B cell (primary cell): ENCODE data around the gene FOXI2. TPM values are rescaled to one million over a fixed set of nuclear protein-coding genes. Genes with fewer than 3 reads are reported as not detected.

ENCODE experiments used
- ATAC-seq: fragments of 200-7000 bp; cut with Tn5 transposase; one replicate; pipeline ENCODE4 v1.10.0; 2021; ENCODE audit warnings: low read depth, mild to moderate bottlenecking, moderate number of reproducible peaks, moderate library complexity
- CTCF ChIA-PET: fragments of 350-600 bp; sonication (Branson Sonifier 250); formaldehyde crosslinking; loops from one replicate; lab custom pipeline; 2021; ENCODE audit warnings: antibody characterized with exemption, inconsistent platforms; lab: Charles Lee
- POLR2A ChIA-PET: fragments of 350-600 bp; sonication (Branson Sonifier 250); formaldehyde crosslinking; loops from one replicate; lab custom pipeline; 2021; ENCODE audit warnings: antibody characterized with exemption; lab: Charles Lee
- DNase-seq: peaks from one replicate; pipeline ENCODE4 v3.0.0; 2013
- H2AFZ ChIP-seq: 2 replicates; pipeline ENCODE4 v1.6.1; 2012; ENCODE audit warnings: mild to moderate bottlenecking, low read depth, low read length; ENCODE audit not compliant: insufficient read depth, poor library complexity, severe bottlenecking
- H3K27ac ChIP-seq, 2 donors: 1 replicate in 1 of 2; 2 replicates in 1 of 2; pipeline ENCODE4 v1.5.1; 2012 to 2013; ENCODE audit warnings: low read length in 2 of 2, mild to moderate bottlenecking in 2 of 2, moderate library complexity in 1 of 2
- H3K27me3 ChIP-seq, 4 experiments: fragments of 200-600 bp in 1 of 4; sonication (generic) in 1 of 4; replicated peaks in 1 of 4; 1 replicate in 2 of 4; 2 replicates in 2 of 4; pipeline versions ENCODE4 v1.6.1 to v1.7.0; 2013 to 2016; ENCODE audit warnings: low read length in 3 of 4, mild to moderate bottlenecking in 2 of 4, mixed read lengths in 1 of 4, moderate library complexity in 1 of 4; ENCODE audit not compliant: insufficient read depth in 4 of 4, control insufficient read depth in 3 of 4; ENCODE audit errors: control extremely low read depth in 1 of 4
- H3K36me3 ChIP-seq, 2 experiments: replicated peaks in 1 of 2; 1 replicate in 1 of 2; 2 replicates in 1 of 2; pipeline versions ENCODE4 v1.6.1 to v1.7.1; 2013; ENCODE audit warnings: low read length in 1 of 2; ENCODE audit not compliant: insufficient read depth in 2 of 2, control insufficient read depth in 1 of 2; ENCODE audit errors: control extremely low read depth in 1 of 2, extremely low read depth in 1 of 2
- H3K4me1 ChIP-seq, 2 donors: fragments of 200-600 bp in 1 of 2; sonication (generic) in 1 of 2; 1 replicate in 1 of 2; 2 replicates in 1 of 2; pipeline versions ENCODE4 v1.5.1 to v1.6.1; 2013 to 2017; ENCODE audit warnings: low read length in 2 of 2; ENCODE audit not compliant: control insufficient read depth in 2 of 2, insufficient read depth in 2 of 2
- H3K4me2 ChIP-seq: replicated peaks from 2 replicates; pipeline ENCODE3; 2012; ENCODE audit warnings: mild to moderate bottlenecking, low read depth, low read length; ENCODE audit not compliant: poor library complexity, severe bottlenecking
- H3K4me3 ChIP-seq, 5 experiments: fragments of 200-600 bp in 1 of 5; sonication (generic) in 1 of 5; 1 replicate in 3 of 5; 2 replicates in 2 of 5; pipeline versions ENCODE4 v1.5.1 to v1.7.0; 2011 to 2016; ENCODE audit warnings: low read length in 4 of 5, mild to moderate bottlenecking in 4 of 5, low read depth in 2 of 5, control low read depth in 1 of 5, moderate library complexity in 1 of 5; ENCODE audit not compliant: insufficient read depth in 1 of 5; ENCODE audit errors: control extremely low read depth in 1 of 5, extremely low read depth in 1 of 5
- H3K79me2 ChIP-seq: fragments of 200-600 bp; sonication (generic); one replicate; pipeline ENCODE4 v1.6.0; 2016; ENCODE audit warnings: low read length; ENCODE audit not compliant: control insufficient read depth, insufficient read depth
- H3K9ac ChIP-seq: fragments of 200-600 bp; sonication (generic); 2 replicates; pipeline ENCODE4 v1.6.1; 2017; ENCODE audit warnings: mild to moderate bottlenecking, low read length, moderate library complexity
- H3K9me3 ChIP-seq, 3 donors: one replicate each; pipeline versions ENCODE4 v1.6.1 to v1.7.1; 2013; ENCODE audit warnings: low read length in 2 of 3; ENCODE audit not compliant: control insufficient read depth in 2 of 3, insufficient read depth in 1 of 3; ENCODE audit errors: control extremely low read depth in 1 of 3
- H4K20me1 ChIP-seq: 2 replicates; pipeline ENCODE4 v1.6.0; 2012; ENCODE audit warnings: mild to moderate bottlenecking, low read length; ENCODE audit not compliant: insufficient read depth, control insufficient read depth, poor library complexity, severe bottlenecking
- H3K27ac Mint-ChIP-seq: one replicate; pipeline ENCODE4 v1.8.0; 2021; ENCODE audit warnings: mixed read lengths
- H3K27me3 Mint-ChIP-seq: one replicate; pipeline ENCODE4 v1.8.0; 2021; ENCODE audit warnings: mixed read lengths
- H3K4me1 Mint-ChIP-seq: one replicate; pipeline ENCODE4 v1.8.0; 2021; ENCODE audit warnings: mixed read lengths
- H3K4me3 Mint-ChIP-seq: one replicate; pipeline ENCODE4 v1.8.0; 2021; ENCODE audit warnings: mixed read lengths
- H3K9me3 Mint-ChIP-seq: one replicate; pipeline ENCODE4 v1.8.0; 2022; ENCODE audit warnings: mixed read lengths; ENCODE audit not compliant: insufficient read depth
- EZH2 ChIP-seq: IDR thresholded peaks from 2 replicates; pipeline ENCODE4 v1.6.1; 2012; ENCODE audit warnings: borderline replicate concordance, low read depth, mild to moderate bottlenecking, moderate library complexity, low read length; ENCODE audit not compliant: insufficient read depth, poor library complexity, severe bottlenecking
- WGBS: methylation state at CpG from one replicate; pipeline ENCODE4 v1.1.5; 2013; ENCODE audit warnings: missing lambda C conversion rate; ENCODE audit not compliant: insufficient coverage; 5-methylcytosine and 5-hydroxymethylcytosine counted together
- intact Hi-C: fragments of 100-400 bp; cut with micrococcal nuclease; formaldehyde crosslinking; loops from one replicate; pipeline ENCODE4 v1.10.0; 2022
- polyA plus RNA-seq: library from polyadenylated mRNA; depleted of rRNA; stranded (reverse); fragments of >200 nt; gene quantifications from 2 replicates; pipeline ENCODE4 v1.2.3, GENCODE V29; 2012
- total RNA-seq, 2 donors: library from RNA; stranded (reverse); fragments of 120-200 nt in 1 of 2; gene quantifications; 1 replicate in 1 of 2; 2 replicates in 1 of 2; pipeline versions ENCODE4 v1.2.3 to v1.2.4, GENCODE V29; 2013 to 2022
- TF ChIP-seq, protein P1 (sequence below): fragments of 200-600 bp; IDR thresholded peaks from one replicate; pipeline ENCODE4 v1.8.0; 2022; ENCODE audit warnings: antibody characterized with exemption, mild to moderate bottlenecking

Gene FOXI2
- total and polyA plus RNA-seq, 2 donors (not counting 1 experiment from before 2014, with no cell fraction given): not detected

DNA sequence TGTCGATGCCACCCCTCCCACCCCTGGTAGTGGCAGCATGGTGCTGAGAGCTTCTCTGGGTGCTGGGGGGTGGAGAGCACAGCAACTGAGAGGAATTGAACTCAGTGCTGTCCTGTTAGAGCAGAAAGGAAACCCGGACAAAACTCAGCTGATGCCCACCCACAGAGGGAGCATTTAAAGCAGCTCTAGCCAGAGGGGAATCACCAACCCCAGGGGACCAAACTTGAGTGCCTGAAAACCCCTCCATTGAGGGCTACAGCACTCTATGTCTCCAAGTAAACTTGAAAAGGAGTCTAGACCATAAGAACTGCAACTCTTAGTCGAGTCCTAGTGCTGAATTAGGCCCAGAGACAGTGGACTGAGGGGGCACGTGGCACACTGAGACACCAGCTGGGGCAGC is 16.8 kb upstream of the FOXI2 start:
- no peak for TF ChIP-seq EZH2
- TF ChIP-seq, protein P1, sequence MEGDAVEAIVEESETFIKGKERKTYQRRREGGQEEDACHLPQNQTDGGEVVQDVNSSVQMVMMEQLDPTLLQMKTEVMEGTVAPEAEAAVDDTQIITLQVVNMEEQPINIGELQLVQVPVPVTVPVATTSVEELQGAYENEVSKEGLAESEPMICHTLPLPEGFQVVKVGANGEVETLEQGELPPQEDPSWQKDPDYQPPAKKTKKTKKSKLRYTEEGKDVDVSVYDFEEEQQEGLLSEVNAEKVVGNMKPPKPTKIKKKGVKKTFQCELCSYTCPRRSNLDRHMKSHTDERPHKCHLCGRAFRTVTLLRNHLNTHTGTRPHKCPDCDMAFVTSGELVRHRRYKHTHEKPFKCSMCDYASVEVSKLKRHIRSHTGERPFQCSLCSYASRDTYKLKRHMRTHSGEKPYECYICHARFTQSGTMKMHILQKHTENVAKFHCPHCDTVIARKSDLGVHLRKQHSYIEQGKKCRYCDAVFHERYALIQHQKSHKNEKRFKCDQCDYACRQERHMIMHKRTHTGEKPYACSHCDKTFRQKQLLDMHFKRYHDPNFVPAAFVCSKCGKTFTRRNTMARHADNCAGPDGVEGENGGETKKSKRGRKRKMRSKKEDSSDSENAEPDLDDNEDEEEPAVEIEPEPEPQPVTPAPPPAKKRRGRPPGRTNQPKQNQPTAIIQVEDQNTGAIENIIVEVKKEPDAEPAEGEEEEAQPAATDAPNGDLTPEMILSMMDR: no peak
- no peaks in the 10 kb centered on the region for H3K4me1 ChIP-seq
- H3K27ac ChIP-seq: no peak overlapping the region
- peaks cover 0 to 1% (median 0%) of the 10 kb centered on the region in 3 donors for H3K9me3 ChIP-seq
- no peak overlapping the region for H3K4me2 ChIP-seq
- DNase-seq (no peak), ATAC-seq (no peak)
- ChIA-PET POLR2A (no interaction called here), CTCF (no interaction called here)
- Mint-ChIP-seq H3K4me3 (no peak overlapping the region), H3K27ac (no peak overlapping the region), H3K4me1 (no peaks in the 10 kb centered on the region), H3K27me3 (peaks cover 26% of the 10 kb centered on the region), H3K9me3 (peaks cover 2% of the 10 kb centered on the region)
- no peak overlapping the region for H2AFZ ChIP-seq
- no peaks in the 10 kb centered on the region for H4K20me1 ChIP-seq
- no peaks in the 10 kb centered on the region for H3K27me3 ChIP-seq
- no peak overlapping the region for H3K4me3 ChIP-seq
- no peak overlapping the region for H3K9ac ChIP-seq
- intact Hi-C loops: no loop called here
- 71% methylated on average over 2 of the region's 4 CpGs for WGBS
- H3K36me3 ChIP-seq: no peaks in the 10 kb centered on the region
- H3K79me2 ChIP-seq: no peaks in the 10 kb centered on the region

DNA sequence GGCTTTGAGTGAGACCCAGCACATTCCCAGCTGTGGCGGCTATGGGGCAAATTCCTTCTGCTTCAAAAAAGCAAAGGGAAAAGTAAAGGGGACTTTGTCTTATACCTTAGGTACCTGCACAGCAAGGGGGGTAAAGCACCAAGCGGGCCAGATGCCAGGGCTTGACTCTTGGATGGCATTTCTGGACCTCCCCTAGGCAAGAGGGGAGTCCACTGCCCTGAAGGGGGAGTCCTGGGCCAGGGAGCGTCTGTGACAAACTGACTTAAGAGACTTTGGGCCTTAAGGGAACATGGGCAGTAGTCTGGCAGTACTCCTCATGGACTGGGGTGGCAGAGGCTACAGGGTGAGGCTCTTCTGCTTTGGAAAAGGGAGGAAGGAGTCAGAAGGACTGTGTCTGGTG is 16.1 kb upstream of the FOXI2 start:
- Histone ChIP-seq H3K9me3 (peaks cover 0 to 1% (median 0%) of the 10 kb centered on the region in 3 donors), H4K20me1 (no peaks in the 10 kb centered on the region), H3K4me2 (no peak overlapping the region), H3K9ac (no peak overlapping the region), H3K36me3 (no peaks in the 10 kb centered on the region), H3K27ac (no peak overlapping the region), H3K4me3 (no peak overlapping the region), H3K4me1 (no peaks in the 10 kb centered on the region), H3K27me3 (no peaks in the 10 kb centered on the region), H3K79me2 (no peaks in the 10 kb centered on the region), H2AFZ (no peak overlapping the region)
- TF ChIP-seq, protein P1: no peak
- no peak for TF ChIP-seq EZH2
- peaks cover 27% of the 10 kb centered on the region for H3K27me3 Mint-ChIP-seq
- no peak for ATAC-seq
- POLR2A ChIA-PET: no interaction called here
- 69% methylated on average over 3 of the region's 3 CpGs for WGBS
- DNase-seq: no peak
- H3K4me1 Mint-ChIP-seq: no peaks in the 10 kb centered on the region
- peaks cover 2% of the 10 kb centered on the region for H3K9me3 Mint-ChIP-seq
- no peak overlapping the region for H3K4me3 Mint-ChIP-seq
- CTCF ChIA-PET: no interaction called here
- intact Hi-C loops: no loop called here
- no peak overlapping the region for H3K27ac Mint-ChIP-seq
